Left cardiac atrium (tissue), 4 donors: ENCODE measurements around the gene C4orf46. TPM values are rescaled to one million over a fixed set of nuclear protein-coding genes. Genes with fewer than 3 reads are reported as not detected.
"Not testable (repeated sequence)": the region's sequence is repeated elsewhere in the genome, so short reads cannot be mapped to it uniquely, and the experiment has no call there.

Source experiments
- ATAC-seq, 2 donors: fragments of 200-7000 bp; cut with Tn5 transposase; one replicate each; pipeline ENCODE4 v1.9.1; 2020; ENCODE audit warnings: mild to moderate bottlenecking in 2 of 2, moderate library complexity in 2 of 2
- DNase-seq: peaks from one replicate; pipeline ENCODE4 v3.0.0-alpha.2; 2020
- intact Hi-C, 2 donors: fragments of 100-400 bp; cut with DNase I; formaldehyde crosslinking; loops; one replicate each; pipeline versions ENCODE4 v1.14.1 to v1.15.1; 2022 to 2023
- long read RNA-seq: library from polyadenylated mRNA; unstranded; transcript quantifications from one replicate; pipeline ENCODE4 v2.0.0, GENCODE V29; 2021
- total RNA-seq, 2 donors: library from RNA; stranded (reverse); fragmentation: NEBNext Ultra II Directional; extraction: Animal tissue kit (Norgen Biotek cat#: 25700); gene quantifications; one replicate each; pipeline ENCODE4 v1.2.1, GENCODE V29; 2021
- donor health status: DM: no; HTN: yes; CAD: no.
- donor health status: DM: no; HTN: yes; CAD: no; lungs with severe emphysema.
- donor health status: DM: yes; HTN: yes; CAD: no.
- donor health status: Dilated cardiomyopathy.

Gene C4orf46
- total RNA-seq, result 1 to 10 TPM; 2.8 to 3.3 TPM
- long read RNA-seq, transcript C4orf46-201 (2 exons, 3,521 nt), result major isoform, 8 of 12 reads
- long read RNA-seq, partial matches to known transcripts, result 0 of 12 reads
- long read RNA-seq, other reads (novel, unspliced or antisense), result 2 of 12 reads

DNA sequence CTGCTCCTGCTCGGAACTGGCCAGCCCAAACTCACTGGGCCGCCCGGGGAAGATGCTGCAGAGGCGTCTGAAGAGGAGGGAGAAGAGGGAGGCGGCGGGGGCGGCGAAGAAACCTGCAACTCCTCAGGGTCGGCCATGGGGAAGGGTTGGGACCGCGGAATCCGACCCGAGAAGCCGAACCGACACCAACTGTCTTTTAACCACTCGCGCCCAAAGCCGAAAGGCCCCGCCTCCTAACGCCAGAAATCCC lies at the start of gene C4orf46:
TSS of gene C4orf46 (minus strand) at position 223 of the 250 bp plus-strand sequence. CDS start at position 137, 86 bp downstream.
- intact Hi-C loops, result no loop called here
- DNase-seq (no peak), ATAC-seq (peak; percentile 2 to 13)

DNA sequence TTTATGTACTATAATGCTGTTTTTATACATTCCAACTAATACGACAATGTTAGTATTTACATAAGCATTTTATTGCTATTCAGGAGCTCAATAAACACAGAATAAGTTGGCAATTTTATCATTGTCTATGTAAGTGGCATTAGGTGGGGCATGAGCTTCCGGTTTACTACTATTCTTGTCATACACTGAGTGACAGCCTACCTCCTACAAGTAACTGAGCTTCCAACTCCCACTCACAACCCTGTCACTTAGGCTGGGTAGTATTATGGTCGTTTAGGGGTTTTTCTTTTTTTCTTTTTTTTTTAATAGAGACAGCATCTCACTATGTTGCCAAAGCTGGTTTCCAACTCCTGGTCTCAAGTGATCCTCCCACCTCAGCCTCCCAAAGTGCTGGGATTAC lies 44.1 kb upstream of the C4orf46 start:
- intact Hi-C loops, result no loop called here
- no peak for DNase-seq
- no peak for ATAC-seq

GRCh38 chr4:158714937-158715336 lies 43.2 kb upstream of the C4orf46 start:
- intact Hi-C loops, result no loop called here
- no peak for ATAC-seq

GRCh38 chr4:158712622-158713021 lies 40.9 kb upstream of the C4orf46 start:
- DNase-seq, ATAC-seq, intact Hi-C loops: not testable (repeated sequence)

More at GRCh38 chr4:158714937-158715336, 43.2 kb upstream of the C4orf46 start:
- no peak for DNase-seq

- no peak for ATAC-seq
- intact Hi-C loops, result no loop called here
- DNase-seq, result no peak
Observed at GRCh38 chr4:158710814-158711213, 39.1 kb upstream of the C4orf46 start.

DNA sequence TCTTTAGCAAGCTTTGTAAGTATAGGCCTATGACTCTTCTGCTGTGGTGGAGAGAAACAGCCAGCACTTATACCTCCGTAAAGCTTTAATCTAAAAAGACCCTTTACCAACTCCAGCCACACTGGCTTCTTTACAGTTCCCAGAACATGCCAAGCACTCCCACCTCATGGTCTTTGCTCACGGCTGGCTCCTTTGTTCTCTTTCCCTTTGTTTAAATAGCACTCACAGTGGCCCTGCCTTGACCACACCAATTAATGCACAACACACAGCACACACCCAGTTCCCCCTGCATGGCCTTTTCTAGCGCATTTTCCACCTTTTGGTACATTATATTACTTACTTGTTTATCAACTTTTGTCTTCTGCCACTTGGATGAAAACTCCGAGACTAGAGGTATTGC lies 32.6 kb upstream of the C4orf46 start:
- intact Hi-C loops, result no loop called here

GRCh38 chr4:158688813-158689212 lies 17.1 kb upstream of the C4orf46 start:
- DNase-seq, result no peak
- ATAC-seq, result no peak
- intact Hi-C loops, result no loop called here

More for the DNA sequence above, 32.6 kb upstream of the C4orf46 start:
- ATAC-seq (no peak), DNase-seq (no peak)

DNA sequence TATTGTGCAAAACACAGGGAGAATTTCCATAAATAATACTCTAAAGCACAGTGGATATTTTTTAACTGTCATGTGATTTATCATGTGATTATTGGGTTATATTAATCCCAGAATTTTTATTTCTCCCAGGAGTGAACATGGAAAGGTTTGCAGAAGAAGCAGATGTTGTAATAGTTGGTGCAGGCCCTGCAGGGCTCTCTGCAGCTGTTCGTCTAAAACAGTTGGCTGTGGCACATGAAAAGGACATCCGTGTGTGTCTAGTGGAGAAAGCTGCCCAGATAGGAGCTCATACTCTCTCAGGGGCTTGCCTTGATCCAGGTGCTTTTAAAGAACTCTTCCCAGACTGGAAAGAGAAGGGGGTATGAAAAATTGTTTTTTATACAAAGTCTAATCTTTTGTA lies 10.4 kb upstream of the C4orf46 start:
- DNase-seq (no peak), ATAC-seq (peak in 1 of 2 donors; percentile 53)
- intact Hi-C loops, result no loop called here

DNA sequence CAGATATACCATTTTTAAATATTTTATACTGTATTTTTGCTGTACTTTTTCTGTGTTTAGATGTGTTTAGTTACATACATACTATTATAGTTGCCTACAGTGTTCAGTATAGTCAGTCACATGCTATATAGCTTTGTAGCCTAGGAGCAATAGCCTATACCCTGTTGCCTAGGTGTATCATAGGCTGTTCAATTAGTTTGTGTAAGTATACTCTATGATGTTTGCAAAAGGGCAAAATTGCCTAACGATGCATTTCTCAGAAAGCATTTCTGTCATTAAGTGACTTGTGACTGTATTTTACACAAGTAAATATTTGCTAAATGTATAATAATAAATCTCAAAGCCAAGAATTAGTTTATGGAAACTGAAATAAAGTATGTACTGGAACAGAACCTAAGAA lies 9.9 kb upstream of the C4orf46 start:
- ATAC-seq (no peak), DNase-seq (no peak)
- intact Hi-C loops, result no loop called here

DNA sequence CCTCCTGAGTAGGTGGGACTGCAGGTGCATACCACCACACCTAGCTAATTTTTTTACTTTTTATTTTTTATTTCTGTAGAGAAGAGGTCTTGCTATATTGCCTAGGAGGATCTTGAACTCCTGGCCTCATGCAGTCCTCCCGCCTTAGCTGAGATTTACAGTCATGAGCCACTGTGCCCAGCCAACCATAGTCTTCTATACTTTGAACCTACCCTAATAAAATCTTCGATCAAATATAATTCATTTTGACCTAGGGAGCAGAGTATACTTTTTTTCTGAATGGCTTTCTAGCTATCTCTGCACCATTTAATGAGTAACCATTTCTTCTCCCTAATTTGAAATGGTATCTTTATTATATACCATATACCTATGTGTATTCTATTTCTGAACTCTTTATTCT lies 7.1 kb upstream of the C4orf46 start:
- ATAC-seq, result no peak
- no peak for DNase-seq
- intact Hi-C loops, result no loop called here

DNA sequence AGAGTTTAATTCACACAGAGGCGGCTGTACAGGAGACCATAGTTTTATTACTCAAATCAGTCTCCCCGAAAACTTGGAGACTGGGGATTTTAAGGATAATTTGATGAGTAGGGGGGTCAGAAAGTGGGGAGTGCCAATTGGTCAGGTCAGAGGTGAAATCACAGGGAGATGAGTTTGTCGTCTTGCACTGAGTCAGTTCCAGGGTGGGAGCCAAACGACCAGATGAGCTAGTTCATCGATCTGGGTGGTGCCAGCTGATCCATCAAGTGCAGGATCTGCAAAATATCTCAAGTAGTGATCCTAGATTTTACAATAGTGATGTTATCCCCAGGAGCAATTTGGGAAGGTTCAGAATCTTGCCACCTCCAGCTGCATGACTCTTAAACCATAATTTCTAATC lies 4.4 kb upstream of the C4orf46 start:
- DNase-seq (no peak), ATAC-seq (no peak)
- intact Hi-C loops, result no loop called here

- intact Hi-C loops, result no loop called here
Observed at GRCh38 chr4:158673633-158674032, 1.9 kb upstream of the C4orf46 start.

DNA sequence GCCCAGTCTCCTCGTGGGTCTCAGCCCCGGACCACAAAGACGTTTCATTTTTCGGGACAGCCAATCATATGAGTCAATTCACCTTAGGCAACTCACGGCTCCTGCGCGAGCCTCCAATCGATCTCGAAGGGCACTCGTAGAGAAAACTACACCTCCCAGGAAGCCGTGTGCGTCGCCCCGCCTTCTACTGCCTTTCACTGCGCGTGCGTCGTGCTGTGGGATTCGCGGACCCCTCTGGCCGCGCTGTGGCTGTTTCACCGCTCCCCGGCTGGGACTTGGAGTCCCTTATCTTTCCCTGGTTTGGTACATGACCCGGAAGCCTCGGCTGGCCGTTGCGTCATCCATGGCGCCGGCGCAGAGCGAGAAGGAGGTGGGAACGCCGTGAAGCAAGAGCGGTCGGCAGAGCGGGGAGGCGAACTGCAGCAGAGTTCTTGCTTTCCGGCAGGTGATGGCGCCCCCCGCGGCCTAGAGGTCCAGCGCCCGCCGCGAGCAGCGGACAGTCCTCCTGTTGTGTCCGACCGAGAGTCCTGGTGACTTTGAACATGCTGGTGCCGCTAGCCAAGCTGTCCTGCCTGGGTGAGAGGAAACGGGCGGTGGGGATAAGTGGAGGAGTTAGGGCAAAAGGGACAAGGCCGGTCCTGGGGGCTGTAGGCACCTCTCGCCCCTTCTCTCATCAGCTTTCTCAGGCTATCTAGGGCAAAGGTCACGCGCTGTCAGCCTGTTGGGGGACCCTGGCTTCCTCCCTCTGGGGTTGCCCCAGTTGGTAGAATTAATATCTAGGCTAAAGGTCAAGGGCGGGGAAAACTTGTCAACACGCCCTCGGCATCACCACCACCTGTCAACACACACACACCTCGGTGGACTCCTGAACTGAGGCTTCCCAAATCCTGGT lies 474 bp upstream of the C4orf46 start, which contains the start of gene ETFDH:
TSS of gene ETFDH (plus strand) at position 382 of the 892 bp plus-strand sequence. CDS start at position 543, 161 bp downstream.
- ATAC-seq (peak; percentile 94 to 97), DNase-seq (peak; percentile 99)
- intact Hi-C loops, result no loop called here

More at GRCh38 chr4:158673633-158674032, 1.9 kb upstream of the C4orf46 start:
- DNase-seq (no peak), ATAC-seq (no peak)

DNA sequence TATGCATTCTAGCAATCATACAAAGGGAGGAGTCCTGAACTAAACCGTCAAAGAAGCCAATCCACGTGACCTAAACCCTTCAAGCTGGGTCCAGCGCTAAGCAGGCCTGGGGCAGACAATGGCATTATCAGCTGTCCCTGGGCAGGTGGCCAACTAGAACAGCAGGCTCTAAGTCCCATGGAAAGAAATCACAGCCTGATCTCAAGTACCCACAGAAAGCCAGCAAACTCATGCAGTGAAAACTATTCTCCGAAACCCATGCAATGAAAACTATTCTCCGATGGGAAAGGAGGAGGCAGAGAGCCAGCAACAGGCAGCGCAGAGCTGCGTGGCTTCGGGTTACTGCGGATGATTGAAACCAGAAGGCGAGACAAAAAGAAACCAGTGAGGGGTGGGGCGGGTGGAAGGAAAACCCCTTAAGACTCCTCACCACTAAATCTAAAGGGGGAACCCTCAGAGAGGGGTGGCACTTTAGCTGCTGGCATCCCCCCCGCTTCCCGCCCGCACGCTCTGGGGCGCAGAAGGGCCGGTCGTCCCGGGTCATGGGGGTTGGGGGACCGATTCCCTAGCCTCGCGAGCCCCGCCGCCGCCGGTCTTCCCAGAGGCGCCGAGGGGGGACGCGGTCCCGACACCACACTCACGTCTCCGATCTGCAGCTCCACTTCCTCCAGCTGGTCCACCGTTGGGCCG lies 567 bp downstream of the C4orf46 start:
- peak; percentile 28 to 48 for ATAC-seq
- intact Hi-C loops, result no loop called here
- DNase-seq, result peak; percentile 87

- ATAC-seq, result no peak
- intact Hi-C loops, result no loop called here
- DNase-seq, result no peak
Observed at GRCh38 chr4:158669310-158669709, 2.4 kb downstream of the C4orf46 start.

- intact Hi-C loops, result no loop called here
Observed at GRCh38 chr4:158667651-158668198, 4.0 kb downstream of the C4orf46 start.

DNA sequence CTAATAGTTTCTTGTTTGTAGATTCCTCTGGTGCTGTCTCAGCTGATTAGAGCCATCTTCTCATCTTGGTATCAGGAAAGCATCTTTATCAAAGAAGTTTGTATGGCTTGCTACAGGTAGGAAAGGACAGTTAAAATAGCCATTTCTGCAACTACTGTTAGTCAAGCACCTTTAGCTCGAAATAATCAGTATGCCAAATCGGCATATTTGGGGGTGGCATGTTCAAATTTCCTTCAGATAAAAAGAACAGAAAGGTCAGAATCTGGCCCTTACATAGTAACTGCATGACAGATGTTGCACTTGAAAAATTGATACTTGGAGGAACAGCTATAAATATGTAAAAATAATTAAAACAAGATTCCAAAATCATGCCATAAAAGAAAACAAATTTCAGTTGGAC lies 4.8 kb downstream of the C4orf46 start:
- no peak for ATAC-seq
- intact Hi-C loops, result no loop called here

More at GRCh38 chr4:158667651-158668198, 4.0 kb downstream of the C4orf46 start:
- ATAC-seq, result no peak
- no peak for DNase-seq

DNA sequence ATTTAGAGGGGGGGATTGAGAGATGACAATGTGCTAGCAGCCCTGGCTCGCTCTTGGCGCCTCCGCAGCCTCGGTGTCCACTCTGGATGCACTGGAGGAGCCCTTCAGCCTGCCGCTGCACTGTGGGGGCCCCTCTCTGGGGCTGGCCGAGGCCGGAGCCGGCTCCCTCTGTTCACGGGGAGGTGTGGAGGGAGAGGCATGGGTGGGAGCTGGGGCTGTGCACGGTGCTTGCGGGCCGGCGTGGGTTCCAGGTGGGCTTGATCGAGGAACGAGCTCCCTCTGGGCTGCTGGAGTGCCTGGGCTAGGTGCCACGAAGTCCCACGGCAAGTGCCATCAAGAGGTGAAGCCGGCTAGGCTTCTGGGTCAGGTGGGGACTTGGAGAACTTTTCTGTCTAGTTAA lies 6.9 kb downstream of the C4orf46 start:
- DNase-seq (no peak), ATAC-seq (no peak)
- intact Hi-C loops, result no loop called here

More for the DNA sequence above, 4.8 kb downstream of the C4orf46 start:
- DNase-seq, result no peak

DNA sequence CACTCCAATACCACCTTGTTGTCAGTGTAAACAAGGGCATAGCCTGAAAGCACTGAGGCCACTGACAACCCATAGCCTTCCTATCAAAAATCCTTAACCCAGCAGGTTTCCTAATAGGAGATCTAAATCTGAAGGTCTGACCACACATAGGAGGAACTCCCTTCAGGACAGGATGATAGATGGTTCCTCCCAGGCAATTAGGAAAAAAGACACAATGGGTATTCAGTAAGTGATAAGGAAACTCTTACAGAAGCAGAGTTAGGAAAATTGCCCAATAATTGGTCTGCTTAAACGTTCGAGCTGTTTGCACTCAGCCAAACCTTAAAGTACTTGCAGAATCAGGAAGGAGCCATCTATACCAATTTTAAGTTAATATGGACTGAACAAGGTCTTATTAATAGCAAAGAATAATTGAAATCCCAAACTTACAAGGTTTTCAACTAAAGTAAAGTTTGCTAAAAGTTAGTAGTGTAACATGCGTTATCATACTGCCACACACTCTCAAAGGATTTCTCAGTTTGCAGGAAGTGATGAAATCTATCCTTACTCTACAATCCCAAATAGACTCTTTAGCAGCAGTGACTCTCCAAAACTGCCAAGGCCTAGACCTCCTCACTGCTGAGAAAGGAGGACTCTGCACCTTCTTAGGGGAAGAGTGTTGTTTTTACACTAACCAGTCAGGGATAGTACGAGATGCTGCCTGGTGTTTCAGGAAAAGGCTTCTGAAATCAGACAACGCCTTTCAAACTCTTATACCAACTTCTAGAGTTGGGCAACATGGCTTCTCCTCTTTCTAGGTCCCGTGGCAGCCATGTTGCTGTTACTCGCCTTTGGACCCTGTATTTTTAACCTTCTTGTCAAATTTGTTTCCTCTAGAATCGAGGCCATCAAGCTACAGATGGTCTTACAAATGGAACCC lies 7.7 kb downstream of the C4orf46 start:
- DNase-seq, intact Hi-C loops, ATAC-seq: not testable (repeated sequence)
